GM23248 (cell line): ENCODE data around the gene OR52B2. TPM values are rescaled to one million over a fixed set of nuclear protein-coding genes. Genes with fewer than 3 reads are reported as not detected.
A peak's percentile ranks its signal among the peaks of the same experiment; 100 is the strongest.

Experiments used
- DNase-seq: peaks from one replicate; pipeline ENCODE4 v3.0.0-alpha.2; 2015
- H2AFZ ChIP-seq: fragments of 200-600 bp; sonication (generic); 2 replicates; pipeline ENCODE4 v1.6.1; 2016; ENCODE audit warnings: antibody characterized with exemption
- H3F3A ChIP-seq: fragments of 200-600 bp; sonication (generic); 2 replicates; pipeline ENCODE4 v1.6.1; 2016; ENCODE audit warnings: mild to moderate bottlenecking, antibody characterized with exemption, mixed run types; ENCODE audit not compliant: insufficient read depth
- H3K27ac ChIP-seq: fragments of 200-600 bp; sonication (generic); 2 replicates; pipeline ENCODE4 v1.5.1; 2016; ENCODE audit warnings: mild to moderate bottlenecking
- H3K27me3 ChIP-seq: fragments of 200-600 bp; sonication (generic); replicated peaks from 2 replicates; pipeline ENCODE4 v1.6.1; 2016; ENCODE audit warnings: mild to moderate bottlenecking; ENCODE audit not compliant: insufficient read depth
- H3K36me3 ChIP-seq: fragments of 200-600 bp; sonication (generic); 2 replicates; pipeline ENCODE4 v1.6.1; 2016; ENCODE audit warnings: low read depth, mild to moderate bottlenecking
- H3K4me1 ChIP-seq: fragments of 200-600 bp; sonication (generic); 2 replicates; pipeline ENCODE4 v1.6.1; 2016; ENCODE audit warnings: mild to moderate bottlenecking; ENCODE audit not compliant: insufficient read depth
- H3K4me2 ChIP-seq: fragments of 200-600 bp; sonication (generic); one replicate; pipeline ENCODE4 v1.6.1; 2016; ENCODE audit warnings: mild to moderate bottlenecking; ENCODE audit not compliant: unreplicated experiment
- H3K4me3 ChIP-seq: fragments of 200-600 bp; sonication (generic); 2 replicates; pipeline ENCODE4 v1.5.1; 2016; ENCODE audit warnings: mild to moderate bottlenecking
- H3K79me2 ChIP-seq: fragments of 200-600 bp; sonication (generic); 2 replicates; pipeline ENCODE4 v1.6.1; 2016; ENCODE audit warnings: mild to moderate bottlenecking; ENCODE audit not compliant: insufficient read depth
- H3K9ac ChIP-seq: fragments of 200-600 bp; sonication (generic); 2 replicates; pipeline ENCODE4 v1.6.1; 2016; ENCODE audit warnings: mild to moderate bottlenecking
- H3K9me2 ChIP-seq: fragments of 200-600 bp; sonication (generic); 2 replicates; pipeline ENCODE4 v1.6.1; 2016; ENCODE audit warnings: mixed run types, mild to moderate bottlenecking, moderate library complexity; ENCODE audit not compliant: insufficient read depth
- H3K9me3 ChIP-seq: fragments of 200-600 bp; sonication (generic); one replicate; pipeline ENCODE4 v1.6.1; 2017; ENCODE audit warnings: low read depth
- H4K20me1 ChIP-seq: fragments of 200-600 bp; sonication (generic); 2 replicates; pipeline ENCODE4 v1.6.0; 2016; ENCODE audit not compliant: insufficient read depth
- EZH2 ChIP-seq: fragments of 200-600 bp; sonication (generic); IDR thresholded peaks from 2 replicates; pipeline ENCODE4 v1.6.1; 2018; ENCODE audit warnings: antibody characterized with exemption, mild to moderate bottlenecking; ENCODE audit not compliant: insufficient read depth, poor library complexity, severe bottlenecking
- EZH2phosphoT487 ChIP-seq: fragments of 200-600 bp; sonication (generic); IDR thresholded peaks from 2 replicates; pipeline ENCODE4 v1.6.1; 2018; ENCODE audit warnings: antibody characterized with exemption, moderate library complexity, mild to moderate bottlenecking, low read depth; ENCODE audit not compliant: insufficient read depth
- WGBS, 2 experiments: methylation state at CpG; one replicate each; pipeline ENCODE4 v1.1.6; 2015 to 2017; ENCODE audit warnings: low lambda C conversion rate in 2 of 2, low coverage in 1 of 2; ENCODE audit errors: missing lambda C conversion rate in 2 of 2; 5-methylcytosine and 5-hydroxymethylcytosine counted together
- in situ Hi-C: fragments of 300-500 bp; cut with MboI; formaldehyde crosslinking; loops from 2 replicates; pipeline ENCODE4 v1.15.0; 2020
- polyA plus RNA-seq: library from polyadenylated mRNA; unstranded; fragments of >200 nt; fragmentation: Nextera tagmentation; extraction: Ambion mirVana; gene quantifications from 2 replicates; pipeline ENCODE4 v1.2.1, GENCODE V29; 2016
- total RNA-seq: library from RNA; depleted of rRNA; stranded (reverse); fragments of >200 nt; shearing (Covaris generic); gene quantifications from 2 replicates; pipeline ENCODE4 v1.2.3, GENCODE V29; 2014

Gene OR52B2
- total and polyA plus RNA-seq, 2 experiments from 2014 or later: not detected

DNA sequence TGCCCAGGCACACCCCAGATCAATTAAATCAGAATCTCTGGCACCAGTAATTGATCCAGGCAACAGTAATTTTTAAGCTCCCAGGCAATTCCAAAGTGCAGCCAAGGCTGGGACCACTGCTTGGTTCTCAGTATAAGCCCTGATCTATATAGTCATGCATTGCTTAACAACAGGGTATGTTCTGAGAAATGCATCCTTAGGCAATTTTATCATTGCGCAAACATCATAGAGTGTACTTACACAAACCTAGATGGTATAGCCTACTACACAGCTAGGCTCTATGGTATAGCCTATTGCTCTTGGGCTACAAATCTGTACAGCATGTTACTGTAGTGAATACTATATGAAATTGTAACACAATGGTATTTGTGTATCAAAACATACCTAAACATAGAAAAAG lies 34.6 kb upstream of the OR52B2 start:
- H3K9me2 ChIP-seq: no peaks in the 10 kb centered on the region
- no peak overlapping the region for H3K9ac ChIP-seq
- DNase-seq: no peak
- H3K9me3 ChIP-seq: no peaks in the 10 kb centered on the region
- TF ChIP-seq EZH2phosphoT487 (no peak), EZH2 (no peak)
- H4K20me1 ChIP-seq: no peaks in the 10 kb centered on the region
- 100% methylated on average over 1 of the region's 1 CpG for WGBS, 2 experiments
- no peak overlapping the region for H3K4me2 ChIP-seq
- in situ Hi-C loops: no loop called here
- 0 out of 2 replicates have a peak, but pooled peaks cover 8% of the 10 kb centered on the region for H3F3A ChIP-seq
- no peaks in the 10 kb centered on the region for H3K27me3 ChIP-seq
- H3K36me3 ChIP-seq: no peaks in the 10 kb centered on the region; the same call in 1 of the 2 replicates
- no peak overlapping the region for H3K4me3 ChIP-seq
- no peaks in the 10 kb centered on the region for H3K79me2 ChIP-seq
- no peak overlapping the region for H2AFZ ChIP-seq
- H3K4me1 ChIP-seq: peaks cover 13% of the 10 kb centered on the region
- H3K27ac ChIP-seq: no peak overlapping the region

DNA sequence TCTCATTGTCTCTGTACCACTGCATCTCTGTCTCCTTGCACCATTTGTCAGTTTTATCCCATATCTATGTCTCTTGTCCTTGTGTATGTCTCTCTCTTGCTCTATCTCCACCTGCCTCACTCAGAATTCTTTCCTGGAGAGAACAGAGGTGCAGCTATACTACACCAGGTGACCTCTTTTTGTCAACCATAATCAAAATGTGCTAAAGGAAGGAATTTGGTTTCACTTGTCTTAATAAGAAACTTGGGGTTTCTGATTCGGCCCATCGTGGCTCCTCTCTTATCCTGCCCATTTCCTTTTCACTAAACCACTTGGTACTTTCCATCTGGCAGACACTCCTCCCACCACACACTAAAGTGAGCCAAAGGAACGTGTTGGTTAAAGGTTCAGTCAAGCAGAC lies 33.2 kb upstream of the OR52B2 start:
- H3K4me3 ChIP-seq: no peak overlapping the region
- WGBS, 2 experiments: 51 to 63% methylated on average over 3 of the region's 3 CpGs
- no peaks in the 10 kb centered on the region for H3K9me3 ChIP-seq
- H3K27ac ChIP-seq: no peak overlapping the region
- in situ Hi-C loops: no loop called here
- H3K9me2 ChIP-seq: no peaks in the 10 kb centered on the region
- no peaks in the 10 kb centered on the region for H3K36me3 ChIP-seq
- H3K4me1 ChIP-seq: peaks cover 13% of the 10 kb centered on the region
- DNase-seq: no peak
- TF ChIP-seq EZH2phosphoT487: no peak
- TF ChIP-seq EZH2: no peak
- H3K4me2 ChIP-seq: no peak overlapping the region
- H3F3A ChIP-seq: 0 out of 2 replicates have a peak, but pooled peaks cover 8% of the 10 kb centered on the region
- no peak overlapping the region for H3K9ac ChIP-seq
- H4K20me1 ChIP-seq: no peaks in the 10 kb centered on the region
- no peaks in the 10 kb centered on the region for H3K79me2 ChIP-seq
- H2AFZ ChIP-seq: no peak overlapping the region
- no peaks in the 10 kb centered on the region for H3K27me3 ChIP-seq

DNA sequence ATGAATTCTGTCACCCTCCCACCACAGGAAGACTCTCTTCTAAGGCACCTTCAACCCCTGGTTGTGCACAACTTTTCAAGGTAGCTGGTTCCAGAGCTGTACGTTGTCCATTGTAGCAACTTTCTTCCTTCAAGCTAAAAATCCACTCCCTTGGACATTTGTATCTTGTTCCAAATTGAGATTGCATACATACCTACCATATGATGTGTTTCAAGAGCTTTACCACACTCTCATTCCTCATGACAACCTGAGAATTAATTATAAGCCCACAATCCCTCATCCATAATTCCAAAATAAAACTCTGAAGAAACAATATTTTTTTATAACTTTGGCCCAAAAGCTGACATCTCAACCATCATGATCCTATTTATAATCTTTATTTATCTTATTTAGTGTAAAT lies 31.9 kb upstream of the OR52B2 start:
- Histone ChIP-seq H3K79me2 (no peaks in the 10 kb centered on the region), H3K27me3 (no peaks in the 10 kb centered on the region), H3K36me3 (no peaks in the 10 kb centered on the region), H3K9ac (no peak overlapping the region), H3K4me1 (peaks cover 13% of the 10 kb centered on the region), H3K9me2 (no peaks in the 10 kb centered on the region), H2AFZ (no peak overlapping the region), H3K4me3 (no peak overlapping the region), H4K20me1 (no peaks in the 10 kb centered on the region), H3F3A (0 out of 2 replicates have a peak, but pooled peaks cover 8% of the 10 kb centered on the region), H3K4me2 (peak overlapping the region; percentile 35), H3K27ac (peak overlapping the region; percentile 29; the same call in 1 of the 2 replicates), H3K9me3 (no peaks in the 10 kb centered on the region)
- in situ Hi-C loops: no loop called here
- peak; percentile 37 for DNase-seq
- 59 to 67% methylated on average over 1 of the region's 1 CpG for WGBS, 2 experiments
- TF ChIP-seq EZH2phosphoT487: no peak
- no peak for TF ChIP-seq EZH2

DNA sequence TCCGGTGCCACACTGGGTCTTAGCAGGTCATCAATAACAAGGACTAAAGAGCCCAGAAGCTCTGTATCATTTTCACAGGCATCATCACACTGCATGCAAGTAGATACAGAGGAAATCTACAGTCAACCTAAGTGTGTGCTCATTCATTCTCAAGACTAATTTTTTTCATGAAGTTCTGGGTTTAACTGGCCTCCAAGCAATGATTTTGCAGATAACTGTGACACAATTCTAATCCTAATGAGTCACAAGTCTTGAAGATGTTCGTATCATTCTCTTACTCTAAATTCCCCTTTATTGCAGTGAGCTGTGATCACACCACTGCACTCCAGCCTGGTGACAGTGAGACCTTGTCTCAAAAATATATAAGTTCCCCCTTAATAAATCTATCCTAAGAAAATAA lies 31.4 kb upstream of the OR52B2 start:
- Histone ChIP-seq H2AFZ (no peak overlapping the region), H3K9me3 (no peaks in the 10 kb centered on the region), H3K4me2 (peak overlapping the region; percentile 35), H3K27me3 (no peaks in the 10 kb centered on the region), H3K79me2 (no peaks in the 10 kb centered on the region), H4K20me1 (no peaks in the 10 kb centered on the region), H3K4me3 (no peak overlapping the region), H3K9me2 (no peaks in the 10 kb centered on the region), H3K36me3 (no peaks in the 10 kb centered on the region), H3K4me1 (peaks cover 13% of the 10 kb centered on the region), H3K27ac (peak overlapping the region; percentile 29; the same call in 1 of the 2 replicates), H3K9ac (no peak overlapping the region), H3F3A (0 out of 2 replicates have a peak, but pooled peaks cover 8% of the 10 kb centered on the region)
- 54 to 58% methylated on average over 2 of the region's 2 CpGs for WGBS, 2 experiments
- in situ Hi-C loops: no loop called here
- DNase-seq: peak; percentile 72
- TF ChIP-seq EZH2: no peak
- no peak for TF ChIP-seq EZH2phosphoT487
